OCI-LY7 (cell line): ENCODE data around the gene MYMK. TPM values are rescaled to one million over a fixed set of nuclear protein-coding genes. Genes with fewer than 3 reads are reported as not detected.

Experiments
- BruUV-seq: library from RNA; stranded (reverse); fragments of 400-500 nt; replicated peaks from 2 replicates; lab custom pipeline; 2021; lab: Mats Ljungman, UMichigan
- CTCF ChIA-PET: fragments of 300-600 bp; sonication (Branson Sonifier 250); formaldehyde crosslinking; loops from one replicate; lab custom pipeline; 2022; ENCODE audit warnings: antibody characterized with exemption; ENCODE audit not compliant: unreplicated experiment; lab: Charles Lee
- POLR2A ChIA-PET: fragments of 300-600 bp; sonication (Branson Sonifier 250); formaldehyde crosslinking; loops from one replicate; lab custom pipeline; 2022; ENCODE audit warnings: antibody characterized with exemption; lab: Charles Lee
- DNase-seq: peaks from one replicate; pipeline ENCODE4 v3.0.0-alpha.2; 2015; ENCODE audit warnings: low spot score
- H2AFZ ChIP-seq: fragments of 200-600 bp; sonication (generic), shearing (Covaris generic); 2 replicates; pipeline ENCODE4 v1.6.1; 2014; ENCODE audit warnings: mild to moderate bottlenecking, antibody characterized with exemption, low read length, moderate library complexity
- H3K27ac ChIP-seq: fragments of 200-600 bp; sonication (generic); 2 replicates; pipeline ENCODE4 v1.5.1; 2014; ENCODE audit warnings: mixed run types, low read depth, mild to moderate bottlenecking, moderate library complexity, low read length, inconsistent platforms; ENCODE audit not compliant: poor library complexity, severe bottlenecking
- H3K36me3 ChIP-seq: fragments of 200-600 bp; sonication (generic); 2 replicates; pipeline ENCODE4 v1.6.1; 2014; ENCODE audit warnings: mild to moderate bottlenecking, antibody characterized with exemption, low read length, moderate library complexity, mixed read lengths; ENCODE audit not compliant: insufficient read depth
- H3K4me1 ChIP-seq: fragments of 200-600 bp; sonication (generic); 2 replicates; pipeline ENCODE4 v1.5.1; 2014; ENCODE audit warnings: mild to moderate bottlenecking, low read length; ENCODE audit not compliant: insufficient read depth, poor library complexity, severe bottlenecking
- H3K4me2 ChIP-seq: fragments of 200-600 bp; sonication (generic); 2 replicates; pipeline ENCODE4 v1.6.1; 2014; ENCODE audit warnings: mild to moderate bottlenecking, low read length
- H3K4me3 ChIP-seq: fragments of 200-600 bp; sonication (generic); 2 replicates; pipeline ENCODE4 v1.5.1; 2014; ENCODE audit warnings: mild to moderate bottlenecking, low read depth, low read length; ENCODE audit not compliant: poor library complexity, severe bottlenecking
- H3K79me2 ChIP-seq: fragments of 200-600 bp; sonication (generic); 2 replicates; pipeline ENCODE4 v1.6.1; 2016; ENCODE audit warnings: low read depth, mild to moderate bottlenecking, low read length, moderate library complexity, mixed read lengths; ENCODE audit not compliant: insufficient read depth
- H3K9me2 ChIP-seq: fragments of 200-600 bp; sonication (generic); 2 replicates; pipeline ENCODE4 v1.6.1; 2016; ENCODE audit warnings: mild to moderate bottlenecking, low read length, mixed read lengths; ENCODE audit not compliant: insufficient read depth
- H3K9me3 ChIP-seq: fragments of 200-600 bp; sonication (generic); 2 replicates; pipeline ENCODE4 v1.6.1; 2014; ENCODE audit warnings: mild to moderate bottlenecking, mixed run types, low read length, mixed read lengths
- H4K20me1 ChIP-seq: fragments of 200-600 bp; sonication (generic); 2 replicates; pipeline ENCODE4 v1.6.1; 2014; ENCODE audit warnings: mild to moderate bottlenecking, antibody characterized with exemption, low read length, moderate library complexity, mixed read lengths; ENCODE audit not compliant: insufficient read depth
- EZH2phosphoT487 ChIP-seq: fragments of 200-600 bp; sonication (generic); IDR thresholded peaks from 2 replicates; pipeline ENCODE4 v1.6.1; 2018; ENCODE audit warnings: low read depth, borderline replicate concordance, mild to moderate bottlenecking, mixed run types, antibody characterized with exemption, low read length, moderate library complexity, mixed read lengths
- intact Hi-C: fragments of 100-400 bp; cut with micrococcal nuclease; formaldehyde crosslinking; loops from one replicate; pipeline ENCODE4 v1.10.0; 2022; ENCODE audit not compliant: unreplicated experiment
- total RNA-seq, 2 experiments: library from RNA; depleted of rRNA in 1 of 2; stranded (reverse); fragments of >200 nt in 1 of 2; shearing (Covaris generic) in 1 of 2; gene quantifications; 2 replicates each; pipeline ENCODE4 v1.2.3, GENCODE V29; 2014 to 2022
- TF ChIP-seq, protein P1 (sequence below): fragments of 200-600 bp; sonication (generic); conservative IDR thresholded peaks from 2 replicates; pipeline ENCODE4 v1.5.1; 2014; ENCODE audit warnings: mild to moderate bottlenecking, antibody characterized with exemption, low read length, moderate library complexity, mixed read lengths

MYMK gene
- total RNA-seq, 2 experiments from 2014 or later, result not detected

DNA sequence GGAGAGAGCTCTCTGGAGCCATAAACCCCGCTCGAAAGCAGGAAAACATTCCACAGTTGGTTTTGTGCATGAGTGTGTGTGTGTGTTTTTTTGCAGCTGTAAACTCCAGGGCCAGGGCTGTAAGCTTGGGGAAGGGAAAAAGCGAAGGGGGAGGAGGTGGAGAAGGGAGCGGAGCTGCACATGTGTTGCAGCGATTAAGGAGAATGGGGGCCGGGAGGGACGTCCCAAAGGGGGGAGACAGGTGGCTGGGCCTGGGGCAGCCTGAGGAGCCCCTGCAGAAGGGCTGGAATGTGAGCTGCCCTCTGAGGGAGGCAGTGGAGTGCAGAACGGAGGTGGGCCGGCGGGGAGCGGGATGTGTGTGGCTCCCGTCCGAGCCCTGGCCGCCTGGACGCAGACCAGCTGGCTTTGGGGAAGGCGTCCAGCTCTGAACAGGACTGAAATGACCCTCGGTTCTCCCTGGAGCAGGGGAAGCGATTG is 2.7 kb upstream of the MYMK start:
- no peak overlapping the region for H3K27ac ChIP-seq
- POLR2A ChIA-PET, result interaction anchor here (0.7 kb wide), 2 partner anchors 48 to 349 kb away, joined by 3 read pairs; no protein-coding TSS in a partner anchor
- no peaks in the 10 kb centered on the region for H3K9me2 ChIP-seq
- no peak overlapping the region for H3K4me2 ChIP-seq
- no peak for TF ChIP-seq EZH2phosphoT487
- H3K4me1 ChIP-seq, result peaks cover 2% of the 10 kb centered on the region
- H3K36me3 ChIP-seq, result no peaks in the 10 kb centered on the region
- H4K20me1 ChIP-seq, result no peaks in the 10 kb centered on the region
- CTCF ChIA-PET, result no interaction called here
- H2AFZ ChIP-seq, result no peak overlapping the region
- intact Hi-C loops, result no loop called here
- no peak overlapping the region for H3K4me3 ChIP-seq
- no peaks in the 10 kb centered on the region for H3K9me3 ChIP-seq
- no TSS peak for BruUV-seq
- DNase-seq, result no peak
- no peaks in the 10 kb centered on the region for H3K79me2 ChIP-seq

DNA sequence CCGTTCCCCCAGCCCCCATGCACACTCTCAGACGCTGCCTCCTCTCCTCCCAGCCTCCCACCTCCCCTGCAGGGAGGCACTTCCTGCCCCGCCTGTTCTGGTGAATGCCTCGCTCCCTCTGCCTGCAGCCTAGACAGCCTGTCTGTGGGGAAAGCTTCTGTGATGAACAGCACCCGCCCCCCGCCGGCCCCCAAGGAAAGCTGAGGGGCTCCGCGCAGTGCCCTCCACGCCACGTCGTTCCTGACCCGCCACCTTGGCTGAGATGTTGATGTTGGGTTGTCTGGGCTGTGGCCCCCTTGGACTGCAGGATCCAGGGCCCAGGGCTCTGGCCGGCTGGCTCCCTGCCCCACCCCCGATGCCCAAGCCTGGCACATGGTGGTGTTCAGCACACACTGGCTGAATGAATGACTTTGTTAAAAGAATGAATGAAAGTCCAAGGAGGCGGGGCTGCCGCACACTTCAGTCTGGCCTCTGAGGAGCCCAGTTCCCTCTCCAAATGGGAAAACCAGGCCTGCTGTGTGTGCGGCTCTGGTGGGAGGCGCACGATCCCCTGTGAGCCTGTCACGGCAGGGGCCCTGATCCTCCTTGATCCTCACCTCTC is 2.1 kb upstream of the MYMK start:
- no peak for TF ChIP-seq EZH2phosphoT487
- TF ChIP-seq, protein P1, sequence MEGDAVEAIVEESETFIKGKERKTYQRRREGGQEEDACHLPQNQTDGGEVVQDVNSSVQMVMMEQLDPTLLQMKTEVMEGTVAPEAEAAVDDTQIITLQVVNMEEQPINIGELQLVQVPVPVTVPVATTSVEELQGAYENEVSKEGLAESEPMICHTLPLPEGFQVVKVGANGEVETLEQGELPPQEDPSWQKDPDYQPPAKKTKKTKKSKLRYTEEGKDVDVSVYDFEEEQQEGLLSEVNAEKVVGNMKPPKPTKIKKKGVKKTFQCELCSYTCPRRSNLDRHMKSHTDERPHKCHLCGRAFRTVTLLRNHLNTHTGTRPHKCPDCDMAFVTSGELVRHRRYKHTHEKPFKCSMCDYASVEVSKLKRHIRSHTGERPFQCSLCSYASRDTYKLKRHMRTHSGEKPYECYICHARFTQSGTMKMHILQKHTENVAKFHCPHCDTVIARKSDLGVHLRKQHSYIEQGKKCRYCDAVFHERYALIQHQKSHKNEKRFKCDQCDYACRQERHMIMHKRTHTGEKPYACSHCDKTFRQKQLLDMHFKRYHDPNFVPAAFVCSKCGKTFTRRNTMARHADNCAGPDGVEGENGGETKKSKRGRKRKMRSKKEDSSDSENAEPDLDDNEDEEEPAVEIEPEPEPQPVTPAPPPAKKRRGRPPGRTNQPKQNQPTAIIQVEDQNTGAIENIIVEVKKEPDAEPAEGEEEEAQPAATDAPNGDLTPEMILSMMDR, result no peak
- Histone ChIP-seq H3K27ac (no peak overlapping the region), H3K9me2 (no peaks in the 10 kb centered on the region), H4K20me1 (no peaks in the 10 kb centered on the region), H3K9me3 (no peaks in the 10 kb centered on the region), H3K4me3 (no peak overlapping the region), H3K36me3 (no peaks in the 10 kb centered on the region), H3K4me1 (no peaks in the 10 kb centered on the region), H2AFZ (no peak overlapping the region), H3K79me2 (no peaks in the 10 kb centered on the region), H3K4me2 (no peak overlapping the region)
- intact Hi-C loops, result no loop called here
- no TSS peak for BruUV-seq
- POLR2A ChIA-PET, result interaction anchor here (0.7 kb wide), 2 partner anchors 47 to 349 kb away, joined by 3 read pairs; no protein-coding TSS in a partner anchor
- no peak for DNase-seq
- CTCF ChIA-PET, result no interaction called here

DNA sequence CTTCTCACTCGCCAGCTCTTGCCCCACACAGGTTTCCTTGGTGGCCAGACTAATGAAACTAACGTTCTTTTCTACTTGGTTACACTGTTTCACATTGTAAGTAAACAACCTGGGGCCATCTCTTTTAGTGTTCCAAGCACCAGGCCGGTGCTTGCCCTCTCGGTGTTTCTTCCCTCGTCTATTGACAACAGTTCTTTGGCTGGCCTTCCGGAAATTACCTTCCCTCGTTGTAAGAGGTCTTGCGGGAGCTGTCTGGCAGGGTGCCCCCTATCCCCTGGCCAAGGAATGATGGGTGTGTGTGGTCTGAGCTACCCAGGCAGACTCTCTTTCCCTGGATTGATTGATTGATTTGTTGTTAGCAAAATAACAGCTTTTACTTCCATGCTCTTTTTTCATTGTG is 918 bp upstream of the MYMK start:
- H3K36me3 ChIP-seq, result no peaks in the 10 kb centered on the region
- ChIA-PET CTCF (no interaction called here), POLR2A (no interaction called here)
- no TSS peak for BruUV-seq
- TF ChIP-seq, protein P1, result no peak
- TF ChIP-seq EZH2phosphoT487, result no peak
- no peaks in the 10 kb centered on the region for H4K20me1 ChIP-seq
- H3K9me2 ChIP-seq, result no peaks in the 10 kb centered on the region
- no peaks in the 10 kb centered on the region for H3K4me1 ChIP-seq
- H3K79me2 ChIP-seq, result no peaks in the 10 kb centered on the region
- H3K4me3 ChIP-seq, result no peak overlapping the region
- H3K4me2 ChIP-seq, result no peak overlapping the region
- DNase-seq, result no peak
- no peak overlapping the region for H2AFZ ChIP-seq
- no peak overlapping the region for H3K27ac ChIP-seq
- intact Hi-C loops, result no loop called here
- no peaks in the 10 kb centered on the region for H3K9me3 ChIP-seq
